GM23248 (cell line): Measurements from ENCODE around the gene MLC1. TPM values are rescaled to one million over a fixed set of nuclear protein-coding genes. Genes with fewer than 3 reads are reported as not detected.
A peak's percentile ranks its signal among the peaks of the same experiment; 100 is the strongest.

Experiments
- DNase-seq: peaks from one replicate; pipeline ENCODE4 v3.0.0-alpha.2; 2015
- H2AFZ ChIP-seq: fragments of 200-600 bp; sonication (generic); 2 replicates; pipeline ENCODE4 v1.6.1; 2016; ENCODE audit warnings: antibody characterized with exemption
- H3F3A ChIP-seq: fragments of 200-600 bp; sonication (generic); 2 replicates; pipeline ENCODE4 v1.6.1; 2016; ENCODE audit warnings: mild to moderate bottlenecking, antibody characterized with exemption, mixed run types; ENCODE audit not compliant: insufficient read depth
- H3K27ac ChIP-seq: fragments of 200-600 bp; sonication (generic); 2 replicates; pipeline ENCODE4 v1.5.1; 2016; ENCODE audit warnings: mild to moderate bottlenecking
- H3K27me3 ChIP-seq: fragments of 200-600 bp; sonication (generic); replicated peaks from 2 replicates; pipeline ENCODE4 v1.6.1; 2016; ENCODE audit warnings: mild to moderate bottlenecking; ENCODE audit not compliant: insufficient read depth
- H3K36me3 ChIP-seq: fragments of 200-600 bp; sonication (generic); 2 replicates; pipeline ENCODE4 v1.6.1; 2016; ENCODE audit warnings: low read depth, mild to moderate bottlenecking
- H3K4me1 ChIP-seq: fragments of 200-600 bp; sonication (generic); 2 replicates; pipeline ENCODE4 v1.6.1; 2016; ENCODE audit warnings: mild to moderate bottlenecking; ENCODE audit not compliant: insufficient read depth
- H3K4me2 ChIP-seq: fragments of 200-600 bp; sonication (generic); one replicate; pipeline ENCODE4 v1.6.1; 2016; ENCODE audit warnings: mild to moderate bottlenecking; ENCODE audit not compliant: unreplicated experiment
- H3K4me3 ChIP-seq: fragments of 200-600 bp; sonication (generic); 2 replicates; pipeline ENCODE4 v1.5.1; 2016; ENCODE audit warnings: mild to moderate bottlenecking
- H3K79me2 ChIP-seq: fragments of 200-600 bp; sonication (generic); 2 replicates; pipeline ENCODE4 v1.6.1; 2016; ENCODE audit warnings: mild to moderate bottlenecking; ENCODE audit not compliant: insufficient read depth
- H3K9ac ChIP-seq: fragments of 200-600 bp; sonication (generic); 2 replicates; pipeline ENCODE4 v1.6.1; 2016; ENCODE audit warnings: mild to moderate bottlenecking
- H3K9me2 ChIP-seq: fragments of 200-600 bp; sonication (generic); 2 replicates; pipeline ENCODE4 v1.6.1; 2016; ENCODE audit warnings: mixed run types, mild to moderate bottlenecking, moderate library complexity; ENCODE audit not compliant: insufficient read depth
- H3K9me3 ChIP-seq: fragments of 200-600 bp; sonication (generic); one replicate; pipeline ENCODE4 v1.6.1; 2017; ENCODE audit warnings: low read depth
- H4K20me1 ChIP-seq: fragments of 200-600 bp; sonication (generic); 2 replicates; pipeline ENCODE4 v1.6.0; 2016; ENCODE audit not compliant: insufficient read depth
- EZH2 ChIP-seq: fragments of 200-600 bp; sonication (generic); IDR thresholded peaks from 2 replicates; pipeline ENCODE4 v1.6.1; 2018; ENCODE audit warnings: antibody characterized with exemption, mild to moderate bottlenecking; ENCODE audit not compliant: insufficient read depth, poor library complexity, severe bottlenecking
- EZH2phosphoT487 ChIP-seq: fragments of 200-600 bp; sonication (generic); IDR thresholded peaks from 2 replicates; pipeline ENCODE4 v1.6.1; 2018; ENCODE audit warnings: antibody characterized with exemption, moderate library complexity, mild to moderate bottlenecking, low read depth; ENCODE audit not compliant: insufficient read depth
- WGBS, 2 experiments: methylation state at CpG; one replicate each; pipeline ENCODE4 v1.1.6; 2015 to 2017; ENCODE audit warnings: low lambda C conversion rate in 2 of 2, low coverage in 1 of 2; ENCODE audit errors: missing lambda C conversion rate in 2 of 2; 5-methylcytosine and 5-hydroxymethylcytosine counted together
- in situ Hi-C: fragments of 300-500 bp; cut with MboI; formaldehyde crosslinking; loops from 2 replicates; pipeline ENCODE4 v1.15.0; 2020
- polyA plus RNA-seq: library from polyadenylated mRNA; unstranded; fragments of >200 nt; fragmentation: Nextera tagmentation; extraction: Ambion mirVana; gene quantifications from 2 replicates; pipeline ENCODE4 v1.2.1, GENCODE V29; 2016
- total RNA-seq: library from RNA; depleted of rRNA; stranded (reverse); fragments of >200 nt; shearing (Covaris generic); gene quantifications from 2 replicates; pipeline ENCODE4 v1.2.3, GENCODE V29; 2014

Gene MLC1
- total and polyA plus RNA-seq, 2 experiments from 2014 or later = not detected

GRCh38 chr22:50115693-50116092 lies 30.5 kb upstream of the MLC1 start:
- Histone ChIP-seq H3K4me2 (no peak overlapping the region), H3K4me1 (peaks cover 17% of the 10 kb centered on the region), H3K9ac (no peak overlapping the region), H3K9me3 (no peaks in the 10 kb centered on the region), H3K36me3 (no peaks in the 10 kb centered on the region), H3K27ac (no peak overlapping the region), H2AFZ (no peak overlapping the region), H3F3A (no peaks in the 10 kb centered on the region; the same call in 1 of the 2 replicates), H3K4me3 (no peak overlapping the region), H4K20me1 (no peaks in the 10 kb centered on the region), H3K79me2 (no peaks in the 10 kb centered on the region), H3K9me2 (no peaks in the 10 kb centered on the region), H3K27me3 (no peaks in the 10 kb centered on the region)
- in situ Hi-C loops = no loop called here
- TF ChIP-seq EZH2phosphoT487 (no peak), EZH2 (no peak)
- DNase-seq = no peak
- WGBS, 2 experiments = 77 to 83% methylated on average over 10 of the region's 10 CpGs

GRCh38 chr22:50114221-50115021 lies 29.2 kb upstream of the MLC1 start:
- in situ Hi-C loops = no loop called here
- peak overlapping the region; percentile 56 for H3K9ac ChIP-seq
- no peak overlapping the region for H3K27ac ChIP-seq

GRCh38 chr22:50112151-50113118 lies 27.2 kb upstream of the MLC1 start:
- no peak overlapping the region for H3K27ac ChIP-seq
- H3K9me3 ChIP-seq = no peaks in the 10 kb centered on the region
- no peaks in the 10 kb centered on the region for H3K9me2 ChIP-seq
- no peaks in the 10 kb centered on the region for H4K20me1 ChIP-seq
- H3K4me3 ChIP-seq = no peak overlapping the region
- H3F3A ChIP-seq = no peaks in the 10 kb centered on the region; the same call in 1 of the 2 replicates
- no peak overlapping the region for H3K9ac ChIP-seq
- no peaks in the 10 kb centered on the region for H3K36me3 ChIP-seq
- no peaks in the 10 kb centered on the region for H3K79me2 ChIP-seq
- WGBS, 2 experiments = 79 to 82% methylated on average over 27 to 28 of the region's 28 CpGs
- no peak for TF ChIP-seq EZH2
- no peak for TF ChIP-seq EZH2phosphoT487
- peaks cover 17% of the 10 kb centered on the region for H3K4me1 ChIP-seq
- H3K27me3 ChIP-seq = no peaks in the 10 kb centered on the region
- no peak overlapping the region for H3K4me2 ChIP-seq
- peak; percentile 53 for DNase-seq
- in situ Hi-C loops = no loop called here
- H2AFZ ChIP-seq = no peak overlapping the region

More at GRCh38 chr22:50114221-50115021, 29.2 kb upstream of the MLC1 start:
- TF ChIP-seq EZH2 = no peak
- no peak for TF ChIP-seq EZH2phosphoT487
- no peaks in the 10 kb centered on the region for H3K27me3 ChIP-seq
- 8 to 9% methylated on average over 19 of the region's 19 CpGs for WGBS, 2 experiments
- peaks cover 17% of the 10 kb centered on the region for H3K4me1 ChIP-seq
- H3K9me3 ChIP-seq = no peaks in the 10 kb centered on the region
- H3K4me3 ChIP-seq = peak overlapping the region; percentile 58
- no peaks in the 10 kb centered on the region; the same call in 1 of the 2 replicates for H3F3A ChIP-seq
- H2AFZ ChIP-seq = peak overlapping the region; percentile 78
- peak; percentile 79 for DNase-seq
- no peaks in the 10 kb centered on the region for H3K9me2 ChIP-seq
- peak overlapping the region; percentile 77 for H3K4me2 ChIP-seq
- no peaks in the 10 kb centered on the region for H3K36me3 ChIP-seq
- H4K20me1 ChIP-seq = no peaks in the 10 kb centered on the region
- H3K79me2 ChIP-seq = no peaks in the 10 kb centered on the region

GRCh38 chr22:50111056-50111455 lies 25.8 kb upstream of the MLC1 start:
- H3K27ac ChIP-seq = no peak overlapping the region
- no peak overlapping the region for H3K9ac ChIP-seq
- no peaks in the 10 kb centered on the region for H4K20me1 ChIP-seq
- no peaks in the 10 kb centered on the region; the same call in 1 of the 2 replicates for H3F3A ChIP-seq
- TF ChIP-seq EZH2phosphoT487 = no peak
- no peak for TF ChIP-seq EZH2
- H3K9me3 ChIP-seq = no peaks in the 10 kb centered on the region
- H3K9me2 ChIP-seq = no peaks in the 10 kb centered on the region
- in situ Hi-C loops = no loop called here
- no peaks in the 10 kb centered on the region for H3K79me2 ChIP-seq
- 95 to 100% methylated on average over 1 of the region's 1 CpG for WGBS, 2 experiments
- DNase-seq = no peak
- no peak overlapping the region for H3K4me3 ChIP-seq
- no peak overlapping the region for H3K4me2 ChIP-seq
- no peaks in the 10 kb centered on the region for H3K27me3 ChIP-seq
- peaks cover 17% of the 10 kb centered on the region for H3K4me1 ChIP-seq
- no peak overlapping the region for H2AFZ ChIP-seq
- H3K36me3 ChIP-seq = no peaks in the 10 kb centered on the region
